ENCODE results near the gene HM13.

DNA sequence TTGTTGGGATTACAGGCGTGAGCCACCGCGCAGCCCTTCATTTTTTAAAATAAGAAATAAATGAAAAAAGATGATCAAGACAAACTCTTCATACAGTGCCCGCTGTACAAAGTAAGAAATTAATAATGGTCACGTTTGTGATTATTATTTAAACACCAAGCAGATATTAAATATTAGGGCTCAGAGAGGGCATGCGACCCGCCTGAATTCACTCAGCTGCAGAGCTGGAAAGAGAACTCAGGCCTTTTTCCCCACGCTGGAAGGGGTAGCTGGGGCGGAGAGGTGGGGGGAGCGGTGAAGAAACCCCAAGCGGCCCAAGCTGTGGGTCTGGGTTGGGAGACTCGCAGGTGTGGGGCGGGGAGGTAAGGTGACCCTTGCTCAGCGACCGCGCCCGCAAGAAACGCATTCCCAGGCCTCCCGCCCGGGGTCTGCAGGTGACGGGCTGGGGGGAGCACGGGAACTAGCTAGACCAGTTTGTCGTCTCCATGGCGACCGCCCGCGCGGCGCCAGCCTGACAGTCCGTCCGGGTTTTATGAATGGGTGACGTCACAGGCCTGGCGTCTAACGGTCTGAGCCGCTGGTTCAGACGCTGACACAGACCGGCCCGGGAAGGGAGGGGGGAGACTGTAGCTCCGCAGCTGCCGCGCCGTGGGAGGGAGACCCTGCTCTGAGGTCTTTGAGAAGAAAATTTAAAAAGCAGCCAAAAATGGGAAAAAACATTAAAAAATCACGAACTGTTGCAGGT lies 89.8 kb downstream of the HM13 start:
- TF ChIP-seq, protein P1, sequence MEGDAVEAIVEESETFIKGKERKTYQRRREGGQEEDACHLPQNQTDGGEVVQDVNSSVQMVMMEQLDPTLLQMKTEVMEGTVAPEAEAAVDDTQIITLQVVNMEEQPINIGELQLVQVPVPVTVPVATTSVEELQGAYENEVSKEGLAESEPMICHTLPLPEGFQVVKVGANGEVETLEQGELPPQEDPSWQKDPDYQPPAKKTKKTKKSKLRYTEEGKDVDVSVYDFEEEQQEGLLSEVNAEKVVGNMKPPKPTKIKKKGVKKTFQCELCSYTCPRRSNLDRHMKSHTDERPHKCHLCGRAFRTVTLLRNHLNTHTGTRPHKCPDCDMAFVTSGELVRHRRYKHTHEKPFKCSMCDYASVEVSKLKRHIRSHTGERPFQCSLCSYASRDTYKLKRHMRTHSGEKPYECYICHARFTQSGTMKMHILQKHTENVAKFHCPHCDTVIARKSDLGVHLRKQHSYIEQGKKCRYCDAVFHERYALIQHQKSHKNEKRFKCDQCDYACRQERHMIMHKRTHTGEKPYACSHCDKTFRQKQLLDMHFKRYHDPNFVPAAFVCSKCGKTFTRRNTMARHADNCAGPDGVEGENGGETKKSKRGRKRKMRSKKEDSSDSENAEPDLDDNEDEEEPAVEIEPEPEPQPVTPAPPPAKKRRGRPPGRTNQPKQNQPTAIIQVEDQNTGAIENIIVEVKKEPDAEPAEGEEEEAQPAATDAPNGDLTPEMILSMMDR (IDR thresholded peaks at IDR 0.05; ENCODE audit: low read depth, low read length): no peak
- no peak for TF ChIP-seq POLR2A (IDR thresholded peaks at IDR 0.05; ENCODE audit: extremely low read depth, insufficient read length)
- TF ChIP-seq, protein P2, sequence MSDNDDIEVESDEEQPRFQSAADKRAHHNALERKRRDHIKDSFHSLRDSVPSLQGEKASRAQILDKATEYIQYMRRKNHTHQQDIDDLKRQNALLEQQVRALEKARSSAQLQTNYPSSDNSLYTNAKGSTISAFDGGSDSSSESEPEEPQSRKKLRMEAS (IDR thresholded peaks at IDR 0.05; ENCODE audit: low read depth, low read length): peak; percentile 28; the same call in 1 of the 2 replicates

All from NB4 (cell line).